Ascending aorta (tissue), 2 donors: ENCODE measurements around the gene ZNF771. TPM values are rescaled to one million over a fixed set of nuclear protein-coding genes. Genes with fewer than 3 reads are reported as not detected.
"Not testable (repeated sequence)": the region's sequence is repeated elsewhere in the genome, so short reads cannot be mapped to it uniquely, and the experiment has no call there.

ENCODE experiments used
- DNase-seq, 2 donors: peaks; one replicate each; pipeline ENCODE4 v3.0.0-alpha.2; 2019; ENCODE audit warnings: low spot score in 2 of 2
- H3K27ac ChIP-seq, 2 donors: fragments of 200-600 bp; sonication (generic); one replicate each; pipeline ENCODE4 v1.5.1; 2016 to 2017; ENCODE audit warnings: mild to moderate bottlenecking in 1 of 2
- H3K27me3 ChIP-seq: fragments of 200-600 bp; sonication (generic); one replicate; pipeline ENCODE4 v1.5.1; 2017
- H3K36me3 ChIP-seq, 2 donors: fragments of 200-600 bp; sonication (generic); one replicate each; pipeline ENCODE4 v1.5.1; 2016
- H3K4me1 ChIP-seq, 2 donors: fragments of 200-600 bp; sonication (generic); one replicate each; pipeline ENCODE4 v1.5.1; 2016 to 2017; ENCODE audit warnings: mild to moderate bottlenecking in 1 of 2
- H3K4me3 ChIP-seq, 2 donors: fragments of 200-600 bp; sonication (generic); one replicate each; pipeline ENCODE4 v1.5.1; 2016 to 2017; ENCODE audit warnings: mild to moderate bottlenecking in 1 of 2
- H3K9me3 ChIP-seq, 2 donors: fragments of 200-600 bp; sonication (generic); one replicate each; pipeline ENCODE4 v1.5.1; 2016
- CTCF ChIP-seq, 3 experiments: fragments of 200-600 bp in 2 of 3; fragments of 450-650 bp in 1 of 3; sonication (generic) in 2 of 3; IDR thresholded peaks; one replicate each; pipeline ENCODE4 v1.5.1; 2016 to 2019; ENCODE audit warnings: antibody characterized with exemption in 3 of 3, mild to moderate bottlenecking in 1 of 3, moderate library complexity in 1 of 3
- intact Hi-C: fragments of 100-400 bp; cut with DNase I; formaldehyde crosslinking; loops from one replicate; pipeline ENCODE4 v1.15.1; 2023
- total RNA-seq: library from RNA; depleted of rRNA; stranded (reverse); fragments of >200 nt; gene quantifications from one replicate; pipeline ENCODE4 v1.1.0, GENCODE V29; 2016

Gene ZNF771
- total RNA-seq, 1 donor from 2014 or later, result 49.6 TPM

DNA sequence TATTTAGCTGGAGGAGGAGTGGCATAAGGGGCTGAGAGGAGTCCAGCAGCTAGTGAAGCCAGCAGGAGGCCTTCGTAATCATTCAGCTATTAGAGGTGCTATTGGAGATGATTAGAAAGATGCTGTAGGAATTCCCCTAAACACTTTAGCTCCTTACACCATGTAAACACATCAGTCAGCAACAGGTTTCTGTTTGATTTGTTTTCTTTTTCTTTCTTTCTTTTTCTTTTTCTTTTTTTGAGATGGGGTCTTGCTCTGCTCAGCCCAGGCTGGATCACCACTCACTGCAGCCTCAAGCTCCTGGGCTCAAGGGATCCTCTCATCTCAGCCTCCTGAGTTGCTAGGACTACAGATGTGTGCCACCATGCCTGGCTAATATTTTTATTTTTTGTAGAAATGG is 48.9 kb downstream of the ZNF771 start:
- no peak for DNase-seq
- intact Hi-C loops, result no loop called here
- H3K4me3 ChIP-seq, result no peak overlapping the region
- H3K27ac ChIP-seq, result no peak overlapping the region
- no peaks in the 10 kb centered on the region for H3K4me1 ChIP-seq
- TF ChIP-seq CTCF (IDR thresholded peaks at IDR 0.05), result no peak
- H3K36me3 ChIP-seq, result no peaks in the 10 kb centered on the region
- H3K9me3 ChIP-seq, result no peaks in the 10 kb centered on the region
- no peaks in the 10 kb centered on the region for H3K27me3 ChIP-seq

GRCh38 chr16:30457256-30457655 is 49.9 kb downstream of the ZNF771 start:
- no peak for TF ChIP-seq CTCF (IDR thresholded peaks at IDR 0.05)
- Histone ChIP-seq H3K36me3 (no peaks in the 10 kb centered on the region), H3K27me3 (no peaks in the 10 kb centered on the region), H3K9me3 (no peaks in the 10 kb centered on the region), H3K27ac (no peak overlapping the region), H3K4me3 (no peak overlapping the region), H3K4me1 (no peaks in the 10 kb centered on the region)
- intact Hi-C loops, result no loop called here
- no peak for DNase-seq

- H3K9me3 ChIP-seq, result no peaks in the 10 kb centered on the region
- no peak overlapping the region for H3K4me3 ChIP-seq
- H3K4me1 ChIP-seq, result no peaks in the 10 kb centered on the region
- no peak for TF ChIP-seq CTCF (IDR thresholded peaks at IDR 0.05)
- H3K27ac ChIP-seq, result no peak overlapping the region
- no peaks in the 10 kb centered on the region for H3K36me3 ChIP-seq
- intact Hi-C loops, result no loop called here
- no peak for DNase-seq
- H3K27me3 ChIP-seq, result no peaks in the 10 kb centered on the region
Measured at GRCh38 chr16:30457743-30458560, 50.5 kb downstream of the ZNF771 start.

DNA sequence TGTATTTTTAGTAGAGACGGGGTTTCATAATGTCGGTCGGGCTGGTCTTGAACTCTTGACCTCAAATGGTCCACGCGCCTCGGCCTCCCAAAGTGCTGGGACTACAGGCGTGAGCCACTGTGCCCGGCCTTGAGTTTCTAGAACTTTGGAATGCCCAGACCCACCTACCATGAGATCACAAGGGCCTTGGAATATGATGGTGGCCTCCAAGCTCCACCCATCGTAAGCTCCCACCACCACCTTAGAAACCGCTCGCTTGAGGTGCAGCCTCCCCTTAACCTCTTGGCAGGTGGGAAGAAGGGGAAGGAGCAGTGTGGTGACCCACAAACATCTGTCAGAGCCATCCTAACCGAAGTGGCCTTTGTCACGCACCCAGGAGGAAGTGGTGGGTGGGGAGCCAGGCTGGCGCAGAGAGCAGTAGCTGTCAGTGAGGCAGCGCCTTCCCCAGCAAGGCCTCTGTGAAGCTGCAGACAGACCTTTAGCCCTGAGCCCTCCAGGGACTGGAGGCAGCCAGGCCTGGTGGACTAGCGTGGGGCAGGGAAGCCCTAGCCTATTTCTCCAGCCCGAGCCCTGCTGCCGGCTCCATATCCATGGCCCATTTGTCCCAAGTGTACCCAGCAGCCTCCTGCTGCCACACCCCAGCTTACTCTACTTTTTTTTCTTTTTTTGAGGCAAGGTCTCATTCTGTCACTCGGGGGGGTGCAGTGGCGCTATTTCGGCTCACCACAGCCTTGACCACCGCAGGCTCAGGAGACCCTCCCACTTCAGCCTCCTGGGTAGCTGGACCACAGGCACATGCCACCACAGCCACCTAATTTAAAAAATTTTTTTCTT is 51.4 kb downstream of the ZNF771 start:
- Histone ChIP-seq H3K9me3 (no peaks in the 10 kb centered on the region), H3K4me3 (no peak overlapping the region), H3K36me3 (no peaks in the 10 kb centered on the region), H3K27ac (no peak overlapping the region), H3K27me3 (no peaks in the 10 kb centered on the region), H3K4me1 (no peaks in the 10 kb centered on the region)
- no peak for TF ChIP-seq CTCF (IDR thresholded peaks at IDR 0.05)
- intact Hi-C loops, result no loop called here
- DNase-seq, result no peak

DNA sequence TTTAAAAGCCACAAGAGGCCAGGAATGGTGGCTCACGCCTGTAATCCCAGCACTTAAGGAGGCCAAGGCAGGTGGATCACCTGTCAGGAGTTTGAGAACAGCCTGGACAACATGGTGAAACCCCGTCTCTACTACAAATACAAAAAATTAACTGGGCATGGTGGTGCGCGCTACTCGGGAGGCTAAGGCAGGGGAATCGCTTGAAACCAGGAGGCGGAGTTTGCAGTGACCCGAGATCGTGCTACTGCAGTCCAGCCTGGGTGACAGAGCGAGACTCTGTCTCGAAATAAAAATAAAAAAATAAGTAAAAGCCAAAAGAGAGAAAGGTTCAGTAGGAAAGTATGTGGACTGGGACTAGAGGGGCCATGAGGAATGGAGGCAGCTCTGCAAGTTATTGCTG is 52.0 kb downstream of the ZNF771 start:
- DNase-seq, result no peak
- intact Hi-C loops, result no loop called here
- H3K27ac ChIP-seq, result no peak overlapping the region
- no peaks in the 10 kb centered on the region for H3K36me3 ChIP-seq
- no peaks in the 10 kb centered on the region for H3K27me3 ChIP-seq
- no peaks in the 10 kb centered on the region for H3K9me3 ChIP-seq
- no peaks in the 10 kb centered on the region for H3K4me1 ChIP-seq
- TF ChIP-seq CTCF (IDR thresholded peaks at IDR 0.05), result no peak
- H3K4me3 ChIP-seq, result no peak overlapping the region

DNA sequence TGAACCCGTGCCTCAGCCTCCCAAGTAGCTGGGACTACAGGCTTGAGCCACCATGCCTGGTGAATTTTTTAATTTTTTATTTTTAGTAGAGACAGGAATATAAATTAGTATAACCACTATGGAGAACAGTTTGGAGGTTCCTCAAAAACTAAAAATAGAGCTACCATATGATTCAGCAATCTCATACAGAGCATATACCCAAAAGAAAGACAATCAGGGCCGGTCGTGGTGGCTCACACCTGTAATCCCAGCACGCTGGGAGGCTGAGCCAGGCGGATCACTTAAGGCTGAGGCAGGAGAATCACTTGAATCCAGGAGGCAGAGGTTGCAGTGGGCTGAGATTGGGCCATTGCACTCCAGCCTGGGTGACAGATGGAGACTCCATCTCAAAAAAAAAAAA is 54.0 kb downstream of the ZNF771 start:
- H3K9me3 ChIP-seq, intact Hi-C loops, H3K36me3 ChIP-seq, H3K4me3 ChIP-seq, DNase-seq, H3K4me1 ChIP-seq, H3K27ac ChIP-seq, H3K27me3 ChIP-seq: not testable (repeated sequence)
